Mucosa of rectum (tissue), 2 donors: Measurements from ENCODE around the gene UCP3.

ENCODE experiments used
- H3K27ac ChIP-seq, 2 donors: one replicate each; pipeline ENCODE4 v1.7.0; 2013; ENCODE audit warnings: inconsistent platforms in 2 of 2, low read depth in 2 of 2, low read length in 2 of 2
- H3K27me3 ChIP-seq, 2 donors: one replicate each; pipeline ENCODE4 v1.7.0; 2013; ENCODE audit warnings: low read length in 2 of 2; ENCODE audit not compliant: control insufficient read depth in 2 of 2, insufficient read depth in 2 of 2
- H3K36me3 ChIP-seq, 2 donors: one replicate each; pipeline ENCODE4 v1.7.0; 2013; ENCODE audit warnings: low read length in 2 of 2; ENCODE audit not compliant: control insufficient read depth in 2 of 2, insufficient read depth in 2 of 2
- H3K4me1 ChIP-seq, 2 donors: one replicate each; pipeline ENCODE4 v1.7.0; 2013; ENCODE audit warnings: low read length in 2 of 2, mild to moderate bottlenecking in 1 of 2; ENCODE audit not compliant: control insufficient read depth in 2 of 2, insufficient read depth in 2 of 2
- H3K4me3 ChIP-seq, 2 donors: one replicate each; pipeline ENCODE4 v1.7.0; 2013; ENCODE audit warnings: low read length in 2 of 2
- H3K9ac ChIP-seq, 2 donors: one replicate each; pipeline ENCODE4 v1.7.0; 2013; ENCODE audit warnings: low read length in 2 of 2, low read depth in 1 of 2, mild to moderate bottlenecking in 1 of 2
- H3K9me3 ChIP-seq, 2 donors: one replicate each; pipeline ENCODE4 v1.7.0; 2013; ENCODE audit warnings: low read length in 2 of 2; ENCODE audit not compliant: control insufficient read depth in 2 of 2
- donor health status: healthy.
- donor health status: Normal muscosa, but diverticular disease.

Gene UCP3

DNA sequence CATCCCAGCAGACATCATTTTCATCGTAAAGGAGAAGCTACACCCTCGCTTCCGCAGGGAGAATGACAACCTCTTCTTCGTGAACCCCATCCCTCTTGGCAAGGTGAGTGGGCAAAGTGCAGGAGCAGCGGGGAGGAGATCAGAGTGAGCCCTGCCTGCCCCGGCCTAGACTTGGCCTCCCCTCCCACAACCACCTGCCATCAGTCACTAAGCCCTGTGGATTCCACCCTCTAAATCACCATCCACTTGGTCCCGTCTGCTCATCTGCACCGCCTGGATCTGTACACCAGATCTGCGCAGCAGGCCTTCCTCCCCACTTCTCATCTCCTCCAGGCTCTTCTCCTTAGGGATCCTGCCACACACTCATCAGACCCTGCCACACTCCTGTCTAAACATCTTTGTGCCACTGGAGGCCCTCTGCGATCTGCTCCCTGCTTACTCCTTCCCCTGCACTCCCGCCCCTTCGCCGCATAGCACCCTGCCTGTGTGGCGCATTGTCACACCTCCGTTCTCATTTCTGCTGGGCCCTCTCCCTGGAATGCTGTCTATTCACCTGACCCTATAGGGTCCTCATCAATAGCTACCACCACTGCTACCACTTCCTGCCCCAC is 40.4 kb downstream of the UCP3 start:
- H3K9me3 ChIP-seq = no peaks in the 10 kb centered on the region
- no peak overlapping the region for H3K9ac ChIP-seq
- H3K4me3 ChIP-seq = no peak overlapping the region
- peaks cover 8 to 12% of the 10 kb centered on the region in 2 donors for H3K4me1 ChIP-seq
- H3K36me3 ChIP-seq = no peaks in the 10 kb centered on the region
- no peak overlapping the region for H3K27ac ChIP-seq
- H3K27me3 ChIP-seq = peaks cover 0 to 2% of the 10 kb centered on the region in 2 donors

DNA sequence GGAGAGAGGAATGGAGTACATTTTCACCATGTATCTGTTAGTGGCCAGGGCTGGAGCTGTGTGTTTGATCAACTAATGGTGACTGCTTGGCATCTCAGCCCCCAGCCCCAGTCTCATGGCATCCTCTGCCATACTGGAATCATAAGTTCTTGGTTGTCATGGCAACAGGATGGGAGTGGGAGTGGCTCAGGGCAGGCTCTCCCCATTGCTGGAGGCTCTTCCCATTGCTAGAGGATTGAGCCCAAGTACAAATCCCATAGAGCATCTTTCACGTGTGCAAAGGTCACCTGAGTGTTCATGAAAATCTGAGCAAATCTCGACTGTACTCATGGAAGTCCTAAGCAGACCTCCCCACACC is 43.1 kb downstream of the UCP3 start:
- H3K9ac ChIP-seq = no peak overlapping the region
- H3K36me3 ChIP-seq = no peaks in the 10 kb centered on the region
- H3K4me1 ChIP-seq = peaks cover 0 to 3% of the 10 kb centered on the region in 2 donors
- no peaks in the 10 kb centered on the region for H3K9me3 ChIP-seq
- no peak overlapping the region for H3K27ac ChIP-seq
- H3K27me3 ChIP-seq = peaks cover 0 to 2% of the 10 kb centered on the region in 2 donors
- no peak overlapping the region for H3K4me3 ChIP-seq

DNA sequence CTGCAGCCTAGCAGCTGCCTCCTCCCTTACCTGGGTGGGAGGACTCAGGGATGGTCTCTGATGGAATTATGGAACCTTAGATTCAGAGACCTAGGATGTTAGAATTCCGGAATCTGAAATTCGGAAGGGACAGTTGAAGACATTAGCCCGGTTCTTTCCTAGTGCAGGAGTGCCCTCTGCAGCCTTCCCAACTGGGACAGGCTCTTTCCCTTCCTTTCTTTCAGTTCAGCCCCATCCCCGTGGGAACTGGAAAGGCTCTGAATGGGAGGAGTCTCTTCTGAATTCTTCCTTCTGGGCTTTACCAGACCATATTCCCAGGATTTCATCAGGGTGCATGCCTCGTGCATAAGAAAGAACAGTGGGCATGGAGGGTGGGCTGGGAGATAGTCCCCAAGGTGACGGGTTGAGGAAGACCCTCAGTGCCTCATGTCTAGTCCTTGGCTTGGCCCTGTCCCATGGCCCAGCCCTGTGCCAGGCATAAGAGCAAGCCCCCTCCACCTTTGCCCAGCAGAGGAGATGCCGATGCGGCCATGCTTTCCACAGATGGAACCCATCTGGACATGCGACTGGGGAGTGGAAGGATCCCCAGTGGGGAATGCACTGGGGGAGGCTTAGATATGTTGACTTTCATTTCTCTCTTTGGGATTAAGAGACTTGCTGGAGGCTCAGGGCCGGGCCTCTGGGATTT is 43.7 kb downstream of the UCP3 start:
- H3K9ac ChIP-seq = no peak overlapping the region
- peaks cover 0 to 2% of the 10 kb centered on the region in 2 donors for H3K27me3 ChIP-seq
- H3K27ac ChIP-seq = no peak overlapping the region
- no peak overlapping the region for H3K4me3 ChIP-seq
- no peaks in the 10 kb centered on the region for H3K9me3 ChIP-seq
- H3K36me3 ChIP-seq = no peaks in the 10 kb centered on the region
- H3K4me1 ChIP-seq = peaks cover 0 to 3% of the 10 kb centered on the region in 2 donors

DNA sequence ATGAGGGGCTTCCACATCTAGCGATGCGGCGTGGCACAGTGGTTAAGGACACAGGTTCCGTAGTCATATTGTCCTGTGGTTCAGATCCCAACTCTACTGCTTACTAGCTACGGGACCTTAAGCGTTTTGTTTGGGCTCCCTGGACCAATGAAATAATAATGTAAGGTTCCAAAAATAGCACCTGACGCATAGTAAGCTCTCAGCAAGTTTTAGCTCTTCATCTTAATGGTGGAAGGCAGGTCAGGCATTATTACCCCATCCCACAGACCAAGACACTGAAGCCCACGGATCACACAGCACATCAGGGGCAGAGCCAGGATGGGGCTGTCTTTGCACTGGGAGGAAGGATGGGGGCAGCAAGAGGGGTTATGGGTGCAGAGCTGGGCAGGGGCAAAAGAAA is 45.0 kb downstream of the UCP3 start:
- peaks cover 0 to 3% of the 10 kb centered on the region in 2 donors for H3K4me1 ChIP-seq
- peaks cover 0 to 2% of the 10 kb centered on the region in 2 donors for H3K27me3 ChIP-seq
- H3K9ac ChIP-seq = no peak overlapping the region
- H3K4me3 ChIP-seq = no peak overlapping the region
- H3K36me3 ChIP-seq = no peaks in the 10 kb centered on the region
- no peak overlapping the region for H3K27ac ChIP-seq
- no peaks in the 10 kb centered on the region for H3K9me3 ChIP-seq

GRCh38 chr11:73962101-73962705 is 46.7 kb downstream of the UCP3 start:
- H3K9ac ChIP-seq = no peak overlapping the region
- no peaks in the 10 kb centered on the region for H3K36me3 ChIP-seq
- H3K4me1 ChIP-seq = peaks cover 0 to 8% of the 10 kb centered on the region in 2 donors
- no peaks in the 10 kb centered on the region for H3K9me3 ChIP-seq
- no peak overlapping the region for H3K4me3 ChIP-seq
- no peak overlapping the region for H3K27ac ChIP-seq
- peaks cover 0 to 2% of the 10 kb centered on the region in 2 donors for H3K27me3 ChIP-seq

DNA sequence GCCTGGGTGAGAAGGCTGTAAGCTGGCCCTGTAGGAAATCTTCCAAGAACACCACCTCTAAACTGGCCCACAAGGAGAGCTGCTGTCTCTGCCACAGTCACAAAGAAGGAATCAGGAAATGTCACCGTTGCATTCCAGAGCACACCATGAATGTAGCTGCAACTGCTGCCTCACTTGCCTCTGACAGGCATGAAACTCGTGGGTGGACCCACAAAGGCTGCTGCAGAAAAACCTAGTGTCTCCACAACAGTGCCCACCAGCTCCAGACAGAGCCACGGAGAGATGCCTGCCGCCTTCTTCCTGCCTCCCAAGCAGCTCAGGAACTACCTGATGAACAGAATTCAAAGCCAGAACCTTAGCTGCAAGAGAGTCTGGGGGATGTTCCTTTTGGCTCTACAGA is 47.6 kb downstream of the UCP3 start:
- no peak overlapping the region for H3K27ac ChIP-seq
- peaks cover 0 to 8% of the 10 kb centered on the region in 2 donors for H3K4me1 ChIP-seq
- no peaks in the 10 kb centered on the region for H3K36me3 ChIP-seq
- H3K9me3 ChIP-seq = no peaks in the 10 kb centered on the region
- no peak overlapping the region for H3K9ac ChIP-seq
- H3K27me3 ChIP-seq = peaks cover 0 to 2% of the 10 kb centered on the region in 2 donors
- H3K4me3 ChIP-seq = no peak overlapping the region

GRCh38 chr11:73958521-73959141 is 50.3 kb downstream of the UCP3 start:
- no peaks in the 10 kb centered on the region for H3K27me3 ChIP-seq
- no peak overlapping the region for H3K9ac ChIP-seq
- H3K4me1 ChIP-seq = peaks cover 0 to 6% of the 10 kb centered on the region in 2 donors
- no peaks in the 10 kb centered on the region for H3K36me3 ChIP-seq
- no peaks in the 10 kb centered on the region for H3K9me3 ChIP-seq
- no peak overlapping the region for H3K4me3 ChIP-seq
- no peak overlapping the region for H3K27ac ChIP-seq

DNA sequence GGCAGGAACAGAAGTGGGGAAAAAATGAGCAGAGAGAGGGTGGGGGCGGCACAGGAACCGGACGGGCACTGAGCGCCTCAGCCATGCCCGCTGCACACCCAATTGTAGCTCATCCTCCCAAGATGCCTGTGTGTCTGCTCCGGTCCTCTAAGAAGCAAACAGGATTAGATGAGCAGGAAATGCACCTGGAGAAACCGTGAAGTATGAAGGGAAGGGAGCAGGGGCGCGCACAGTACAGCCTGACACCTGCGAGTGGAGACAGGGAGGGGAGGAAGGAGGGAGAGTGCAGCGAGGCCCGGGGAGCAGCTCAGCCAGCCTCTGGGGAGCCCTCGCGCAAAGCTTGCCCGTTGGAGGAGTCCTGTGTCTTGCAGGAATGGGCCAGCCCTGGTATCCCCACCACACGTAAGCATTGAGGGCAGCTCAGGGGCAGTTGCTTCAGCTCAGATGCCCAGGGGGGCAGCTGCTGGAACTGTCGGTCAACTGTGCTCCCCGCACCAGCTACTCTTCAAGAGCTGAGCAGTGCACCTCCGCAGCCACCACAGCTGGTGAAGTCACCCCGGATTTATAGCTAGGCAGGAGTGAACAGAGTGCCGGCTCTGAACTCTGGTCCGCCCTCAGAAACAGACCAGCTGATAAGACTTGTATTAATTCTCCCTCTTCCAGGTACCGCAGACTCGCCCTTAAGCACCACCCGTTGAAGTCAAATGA is 51.1 kb downstream of the UCP3 start:
- no peaks in the 10 kb centered on the region for H3K9me3 ChIP-seq
- H3K36me3 ChIP-seq = no peaks in the 10 kb centered on the region
- peak overlapping the region in 1 of 2 donors; percentile 16 for H3K4me3 ChIP-seq
- H3K27me3 ChIP-seq = no peaks in the 10 kb centered on the region
- H3K4me1 ChIP-seq = peaks cover 0 to 6% of the 10 kb centered on the region in 2 donors
- H3K27ac ChIP-seq = no peak overlapping the region
- no peak overlapping the region for H3K9ac ChIP-seq

DNA sequence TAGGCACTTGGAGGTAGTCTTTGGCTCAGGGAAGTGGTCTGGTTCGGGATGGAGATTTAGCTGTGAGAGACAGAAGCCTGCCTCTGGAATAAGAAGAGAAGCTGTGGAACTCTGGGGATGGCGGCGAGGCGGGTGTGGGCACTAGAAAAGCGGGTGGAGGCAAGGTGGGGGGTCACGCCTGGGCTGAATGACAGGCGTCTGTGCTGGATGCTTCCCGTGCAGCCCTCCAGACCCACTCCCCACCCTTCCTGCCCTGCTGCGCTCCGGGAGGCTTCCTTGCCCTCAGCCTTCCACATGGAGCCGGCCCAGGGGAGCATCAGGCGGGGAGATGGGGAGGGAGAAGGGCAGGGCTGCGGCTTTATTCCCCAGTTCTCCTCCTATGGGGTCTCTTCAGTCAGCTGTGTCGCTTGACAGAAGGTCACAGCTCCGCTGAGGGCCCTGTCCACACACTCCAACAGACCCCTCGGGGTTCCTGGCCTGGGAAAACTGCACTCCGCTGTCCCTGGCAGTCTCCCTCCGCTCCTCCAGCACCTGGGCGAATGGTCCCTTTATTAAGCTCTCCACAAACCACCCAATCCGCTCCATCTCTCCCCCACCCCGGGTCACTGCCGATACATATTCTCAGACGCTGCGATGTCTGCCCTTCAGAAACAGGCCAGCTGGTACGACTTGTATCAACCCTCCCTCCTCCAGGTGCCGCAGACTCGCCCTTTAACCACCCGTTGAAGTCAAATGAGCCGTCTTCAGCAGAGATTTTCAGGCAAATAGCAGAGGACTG is 51.8 kb downstream of the UCP3 start:
- H3K27ac ChIP-seq = no peak overlapping the region
- H3K9ac ChIP-seq = no peak overlapping the region
- H3K4me1 ChIP-seq = peaks cover 0 to 6% of the 10 kb centered on the region in 2 donors
- no peaks in the 10 kb centered on the region for H3K9me3 ChIP-seq
- H3K36me3 ChIP-seq = no peaks in the 10 kb centered on the region
- H3K27me3 ChIP-seq = no peaks in the 10 kb centered on the region
- peak overlapping the region in 1 of 2 donors; percentile 16 for H3K4me3 ChIP-seq
